Measurements from ENCODE around the gene BACH2. TPM values are rescaled to one million over a fixed set of nuclear protein-coding genes. Genes with fewer than 3 reads are reported as not detected.

Gene BACH2
- polyA plus RNA-seq, 1 donor from 2014 or later: 45.5 TPM

GRCh38 chr6:89925826-89926225 is 370.8 kb downstream of the BACH2 start:
- TF ChIP-seq MXI1 (conservative IDR thresholded peaks at IDR 0.05; ENCODE audit: poor library complexity, severe bottlenecking): no peak
- TF ChIP-seq SMC3 (conservative IDR thresholded peaks at IDR 0.05; ENCODE audit: poor library complexity): no peak
- TF ChIP-seq EP300 (conservative IDR thresholded peaks at IDR 0.05; ENCODE audit: poor library complexity, severe bottlenecking): no peak
- no peak for TF ChIP-seq POLR2AphosphoS5 (IDR thresholded peaks at IDR 0.05)
- TF ChIP-seq EZH2 (IDR thresholded peaks at IDR 0.05; ENCODE audit: borderline replicate concordance, insufficient read depth, low read length, poor library complexity, severe bottlenecking): no peak
- TF ChIP-seq TAF1 (IDR thresholded peaks at IDR 0.05; ENCODE audit: low read depth): no peak
- no peak for TF ChIP-seq CTCF (IDR thresholded peaks at IDR 0.05; ENCODE audit: poor library complexity, severe bottlenecking)
- TF ChIP-seq, protein P1, sequence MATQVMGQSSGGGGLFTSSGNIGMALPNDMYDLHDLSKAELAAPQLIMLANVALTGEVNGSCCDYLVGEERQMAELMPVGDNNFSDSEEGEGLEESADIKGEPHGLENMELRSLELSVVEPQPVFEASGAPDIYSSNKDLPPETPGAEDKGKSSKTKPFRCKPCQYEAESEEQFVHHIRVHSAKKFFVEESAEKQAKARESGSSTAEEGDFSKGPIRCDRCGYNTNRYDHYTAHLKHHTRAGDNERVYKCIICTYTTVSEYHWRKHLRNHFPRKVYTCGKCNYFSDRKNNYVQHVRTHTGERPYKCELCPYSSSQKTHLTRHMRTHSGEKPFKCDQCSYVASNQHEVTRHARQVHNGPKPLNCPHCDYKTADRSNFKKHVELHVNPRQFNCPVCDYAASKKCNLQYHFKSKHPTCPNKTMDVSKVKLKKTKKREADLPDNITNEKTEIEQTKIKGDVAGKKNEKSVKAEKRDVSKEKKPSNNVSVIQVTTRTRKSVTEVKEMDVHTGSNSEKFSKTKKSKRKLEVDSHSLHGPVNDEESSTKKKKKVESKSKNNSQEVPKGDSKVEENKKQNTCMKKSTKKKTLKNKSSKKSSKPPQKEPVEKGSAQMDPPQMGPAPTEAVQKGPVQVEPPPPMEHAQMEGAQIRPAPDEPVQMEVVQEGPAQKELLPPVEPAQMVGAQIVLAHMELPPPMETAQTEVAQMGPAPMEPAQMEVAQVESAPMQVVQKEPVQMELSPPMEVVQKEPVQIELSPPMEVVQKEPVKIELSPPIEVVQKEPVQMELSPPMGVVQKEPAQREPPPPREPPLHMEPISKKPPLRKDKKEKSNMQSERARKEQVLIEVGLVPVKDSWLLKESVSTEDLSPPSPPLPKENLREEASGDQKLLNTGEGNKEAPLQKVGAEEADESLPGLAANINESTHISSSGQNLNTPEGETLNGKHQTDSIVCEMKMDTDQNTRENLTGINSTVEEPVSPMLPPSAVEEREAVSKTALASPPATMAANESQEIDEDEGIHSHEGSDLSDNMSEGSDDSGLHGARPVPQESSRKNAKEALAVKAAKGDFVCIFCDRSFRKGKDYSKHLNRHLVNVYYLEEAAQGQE (IDR thresholded peaks at IDR 0.05; ENCODE audit: borderline replicate concordance): no peak
- no peak for TF ChIP-seq RAD21 (conservative IDR thresholded peaks at IDR 0.05)
- H3K27me3 ChIP-seq (ENCODE audit: insufficient read depth, low read depth, low read length): no peaks in the 10 kb centered on the region
- no peak overlapping the region for H3K4me2 ChIP-seq (ENCODE audit: low read length)
- no peaks in the 10 kb centered on the region for H3K9me3 ChIP-seq (ENCODE audit: low read length)
- no peak overlapping the region for H3K4me3 ChIP-seq (ENCODE audit: low read length)
- no peaks in the 10 kb centered on the region for H3F3A ChIP-seq (ENCODE audit: insufficient read depth, low read length, poor library complexity, severe bottlenecking)
- H2AFZ ChIP-seq (ENCODE audit: low read depth, low read length): no peak overlapping the region
- no peaks in the 10 kb centered on the region for H4K20me1 ChIP-seq (ENCODE audit: insufficient read depth)
- no peaks in the 10 kb centered on the region for H3K9me2 ChIP-seq (ENCODE audit: insufficient read depth, low read length)
- H3K27ac ChIP-seq (ENCODE audit: low read length): no peak overlapping the region
- H3K79me2 ChIP-seq (replicated peaks; ENCODE audit: insufficient read depth, low read length): no peaks in the 10 kb centered on the region
- no peak overlapping the region for H3K9ac ChIP-seq (ENCODE audit: low read length)
- H3K36me3 ChIP-seq (ENCODE audit: insufficient read depth, low read length): no peaks in the 10 kb centered on the region

GRCh38 chr6:89924231-89924630 is 372.4 kb downstream of the BACH2 start:
- Histone ChIP-seq H3K9me3 (ENCODE audit: low read length) (no peaks in the 10 kb centered on the region), H3K36me3 (ENCODE audit: insufficient read depth, low read length) (no peaks in the 10 kb centered on the region), H3K4me2 (ENCODE audit: low read length) (no peak overlapping the region), H4K20me1 (ENCODE audit: insufficient read depth) (no peaks in the 10 kb centered on the region), H3F3A (ENCODE audit: insufficient read depth, low read length, poor library complexity, severe bottlenecking) (no peaks in the 10 kb centered on the region), H3K27ac (ENCODE audit: low read length) (no peak overlapping the region), H3K4me3 (ENCODE audit: low read length) (no peak overlapping the region), H3K9me2 (ENCODE audit: insufficient read depth, low read length) (no peaks in the 10 kb centered on the region), H3K9ac (ENCODE audit: low read length) (no peak overlapping the region), H2AFZ (ENCODE audit: low read depth, low read length) (no peak overlapping the region), H3K27me3 (ENCODE audit: insufficient read depth, low read depth, low read length) (no peaks in the 10 kb centered on the region), H3K79me2 (replicated peaks; ENCODE audit: insufficient read depth, low read length) (no peaks in the 10 kb centered on the region)
- TF ChIP-seq TAF1 (IDR thresholded peaks at IDR 0.05; ENCODE audit: low read depth) (no peak), MXI1 (conservative IDR thresholded peaks at IDR 0.05; ENCODE audit: poor library complexity, severe bottlenecking) (no peak), RAD21 (conservative IDR thresholded peaks at IDR 0.05) (no peak), CTCF (IDR thresholded peaks at IDR 0.05; ENCODE audit: poor library complexity, severe bottlenecking) (no peak), EZH2 (IDR thresholded peaks at IDR 0.05; ENCODE audit: borderline replicate concordance, insufficient read depth, low read length, poor library complexity, severe bottlenecking) (no peak), SMC3 (conservative IDR thresholded peaks at IDR 0.05; ENCODE audit: poor library complexity) (no peak), EP300 (conservative IDR thresholded peaks at IDR 0.05; ENCODE audit: poor library complexity, severe bottlenecking) (no peak), POLR2AphosphoS5 (IDR thresholded peaks at IDR 0.05) (no peak)
- TF ChIP-seq, protein P1 (IDR thresholded peaks at IDR 0.05; ENCODE audit: borderline replicate concordance): no peak
